Liver (tissue), 3 donors: ENCODE data around the gene FRYL.

Source experiments
- GABPA ChIP-seq, 2 donors: IDR thresholded peaks in 1 of 2; conservative IDR thresholded peaks in 1 of 2; 2 replicates each; pipeline ENCODE4 v1.6.1; 2016; ENCODE audit warnings: antibody characterized with exemption in 2 of 2, mild to moderate bottlenecking in 1 of 2, moderate library complexity in 1 of 2
- JUND ChIP-seq, 2 donors: IDR thresholded peaks; 2 replicates each; pipeline ENCODE4 v1.6.1; 2016; ENCODE audit warnings: antibody characterized with exemption in 2 of 2
- SP1 ChIP-seq: IDR thresholded peaks from 2 replicates; pipeline ENCODE4 v1.6.1; 2018; ENCODE audit warnings: antibody characterized with exemption, mild to moderate bottlenecking
- YY1 ChIP-seq: IDR thresholded peaks from 2 replicates; pipeline ENCODE4 v1.6.1; 2016; ENCODE audit warnings: antibody characterized with exemption, mild to moderate bottlenecking
- TF ChIP-seq, protein P1 (sequence below): fragments of 150-350 bp; IDR thresholded peaks from 2 replicates; pipeline ENCODE4 v1.5.1; 2017; ENCODE audit warnings: improper control_type of control experiment, low read depth, low read length; ENCODE audit not compliant: missing input control
- TF ChIP-seq, protein P2 (sequence below): IDR thresholded peaks from 2 replicates; pipeline ENCODE4 v1.6.1; 2016; ENCODE audit warnings: antibody characterized with exemption
- TF ChIP-seq, protein P3 (sequence below): IDR thresholded peaks from 2 replicates; pipeline ENCODE4 v1.6.1; 2016; ENCODE audit warnings: antibody characterized with exemption, mild to moderate bottlenecking
- donor health status: healthy.
- donor health status: healthy.

DNA sequence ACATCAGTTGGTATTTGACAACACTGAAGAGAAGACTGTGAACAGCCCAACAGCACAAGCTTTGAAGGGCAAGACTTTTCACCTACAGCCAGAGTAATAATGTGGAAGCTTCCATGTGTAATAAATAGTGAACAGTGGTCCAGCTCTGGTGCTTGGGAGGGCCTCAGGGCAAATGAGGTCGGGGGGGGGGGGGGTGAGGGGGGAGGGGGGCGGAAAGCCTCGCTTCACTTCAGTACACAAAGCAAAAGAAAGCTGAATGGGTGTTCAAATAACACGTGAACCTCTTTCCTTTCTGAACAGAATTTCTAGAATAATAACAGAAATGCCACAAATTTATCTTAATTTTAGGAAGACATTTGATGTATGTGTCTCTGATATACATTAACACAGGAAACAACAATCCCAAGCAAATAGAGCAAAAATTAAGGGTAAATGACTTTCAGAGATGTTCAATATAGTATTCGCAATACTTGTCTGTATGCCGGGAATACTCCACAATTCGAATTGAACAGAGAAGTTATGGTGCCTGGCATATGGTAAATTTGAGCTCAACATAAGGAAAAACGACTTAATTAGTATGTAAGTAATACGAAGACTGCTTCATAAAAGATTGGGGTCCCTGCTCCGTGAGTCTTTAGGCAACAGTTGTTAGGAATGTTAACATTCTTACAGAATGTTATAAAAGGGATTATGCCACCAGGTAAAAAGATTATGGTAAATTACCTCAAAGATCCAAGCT is 92.6 kb downstream of the FRYL start:
- TF ChIP-seq, protein P1, sequence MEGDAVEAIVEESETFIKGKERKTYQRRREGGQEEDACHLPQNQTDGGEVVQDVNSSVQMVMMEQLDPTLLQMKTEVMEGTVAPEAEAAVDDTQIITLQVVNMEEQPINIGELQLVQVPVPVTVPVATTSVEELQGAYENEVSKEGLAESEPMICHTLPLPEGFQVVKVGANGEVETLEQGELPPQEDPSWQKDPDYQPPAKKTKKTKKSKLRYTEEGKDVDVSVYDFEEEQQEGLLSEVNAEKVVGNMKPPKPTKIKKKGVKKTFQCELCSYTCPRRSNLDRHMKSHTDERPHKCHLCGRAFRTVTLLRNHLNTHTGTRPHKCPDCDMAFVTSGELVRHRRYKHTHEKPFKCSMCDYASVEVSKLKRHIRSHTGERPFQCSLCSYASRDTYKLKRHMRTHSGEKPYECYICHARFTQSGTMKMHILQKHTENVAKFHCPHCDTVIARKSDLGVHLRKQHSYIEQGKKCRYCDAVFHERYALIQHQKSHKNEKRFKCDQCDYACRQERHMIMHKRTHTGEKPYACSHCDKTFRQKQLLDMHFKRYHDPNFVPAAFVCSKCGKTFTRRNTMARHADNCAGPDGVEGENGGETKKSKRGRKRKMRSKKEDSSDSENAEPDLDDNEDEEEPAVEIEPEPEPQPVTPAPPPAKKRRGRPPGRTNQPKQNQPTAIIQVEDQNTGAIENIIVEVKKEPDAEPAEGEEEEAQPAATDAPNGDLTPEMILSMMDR = no peak
- no peak for TF ChIP-seq JUND (IDR thresholded peaks at IDR 0.05)
- no peak for TF ChIP-seq SP1
- no peak for TF ChIP-seq YY1
- TF ChIP-seq, protein P2, sequence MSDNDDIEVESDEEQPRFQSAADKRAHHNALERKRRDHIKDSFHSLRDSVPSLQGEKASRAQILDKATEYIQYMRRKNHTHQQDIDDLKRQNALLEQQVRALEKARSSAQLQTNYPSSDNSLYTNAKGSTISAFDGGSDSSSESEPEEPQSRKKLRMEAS = no peak
- TF ChIP-seq GABPA (IDR thresholded peaks at IDR 0.05 in 1 of 2, conservative IDR thresholded peaks at IDR 0.05 in 1 of 2) = no peak
- TF ChIP-seq, protein P3, sequence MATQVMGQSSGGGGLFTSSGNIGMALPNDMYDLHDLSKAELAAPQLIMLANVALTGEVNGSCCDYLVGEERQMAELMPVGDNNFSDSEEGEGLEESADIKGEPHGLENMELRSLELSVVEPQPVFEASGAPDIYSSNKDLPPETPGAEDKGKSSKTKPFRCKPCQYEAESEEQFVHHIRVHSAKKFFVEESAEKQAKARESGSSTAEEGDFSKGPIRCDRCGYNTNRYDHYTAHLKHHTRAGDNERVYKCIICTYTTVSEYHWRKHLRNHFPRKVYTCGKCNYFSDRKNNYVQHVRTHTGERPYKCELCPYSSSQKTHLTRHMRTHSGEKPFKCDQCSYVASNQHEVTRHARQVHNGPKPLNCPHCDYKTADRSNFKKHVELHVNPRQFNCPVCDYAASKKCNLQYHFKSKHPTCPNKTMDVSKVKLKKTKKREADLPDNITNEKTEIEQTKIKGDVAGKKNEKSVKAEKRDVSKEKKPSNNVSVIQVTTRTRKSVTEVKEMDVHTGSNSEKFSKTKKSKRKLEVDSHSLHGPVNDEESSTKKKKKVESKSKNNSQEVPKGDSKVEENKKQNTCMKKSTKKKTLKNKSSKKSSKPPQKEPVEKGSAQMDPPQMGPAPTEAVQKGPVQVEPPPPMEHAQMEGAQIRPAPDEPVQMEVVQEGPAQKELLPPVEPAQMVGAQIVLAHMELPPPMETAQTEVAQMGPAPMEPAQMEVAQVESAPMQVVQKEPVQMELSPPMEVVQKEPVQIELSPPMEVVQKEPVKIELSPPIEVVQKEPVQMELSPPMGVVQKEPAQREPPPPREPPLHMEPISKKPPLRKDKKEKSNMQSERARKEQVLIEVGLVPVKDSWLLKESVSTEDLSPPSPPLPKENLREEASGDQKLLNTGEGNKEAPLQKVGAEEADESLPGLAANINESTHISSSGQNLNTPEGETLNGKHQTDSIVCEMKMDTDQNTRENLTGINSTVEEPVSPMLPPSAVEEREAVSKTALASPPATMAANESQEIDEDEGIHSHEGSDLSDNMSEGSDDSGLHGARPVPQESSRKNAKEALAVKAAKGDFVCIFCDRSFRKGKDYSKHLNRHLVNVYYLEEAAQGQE = no peak
